ENCODE data around the gene DHFR2. TPM values are rescaled to one million over a fixed set of nuclear protein-coding genes. Genes with fewer than 3 reads are reported as not detected.

DHFR2 gene
- total RNA-seq, 2 experiments from 2014 or later: 7.7 to 9.6 TPM

GRCh38 chr3:94008253-94008652 is 54.5 kb downstream of the DHFR2 start:
- DNase-seq: no peak
- H3K4me3 Mint-ChIP-seq: no peak overlapping the region
- peaks cover 12% of the 10 kb centered on the region for H3K4me1 Mint-ChIP-seq
- POLR2A ChIA-PET: no interaction called here
- no peak overlapping the region for H3K27ac Mint-ChIP-seq
- no peaks in the 10 kb centered on the region for H3K27me3 Mint-ChIP-seq
- H3K36me3 Mint-ChIP-seq: peaks cover 9% of the 10 kb centered on the region
- ATAC-seq (ENCODE audit: low read depth): no peak
- no peaks in the 10 kb centered on the region for H3K9me3 Mint-ChIP-seq

Other genes starting within 250 kb of the DHFR2 start
- under 1 TPM in 1 of 2 experiments, not detected in 1; 0.09 TPM for gene PROS1, start 89.0 kb downstream of the DHFR2 start, total RNA-seq
- gene ARL13B, start 82.8 kb downstream of the DHFR2 start, total RNA-seq: 10 to 100 TPM in 1 of 2 experiments, 1 to 10 TPM in 1; 8.3 to 10.2 TPM
- not detected for gene STX19, start 34.3 kb downstream of the DHFR2 start, total RNA-seq
- 10 to 100 TPM; 16.4 to 18.4 TPM for gene NSUN3, start 145 bp upstream of the DHFR2 start, total RNA-seq